Karpas-422 (cell line): Measurements from ENCODE around the gene VDAC2. TPM values are rescaled to one million over a fixed set of nuclear protein-coding genes. Genes with fewer than 3 reads are reported as not detected.

Experiments
- DNase-seq: peaks from one replicate; pipeline ENCODE4 v3.0.0-alpha.2; 2015
- H2AFZ ChIP-seq: fragments of 200-600 bp; sonication (generic); 2 replicates; pipeline ENCODE4 v1.6.1; 2014; ENCODE audit warnings: antibody characterized with exemption, low read length, mixed read lengths
- H3K27ac ChIP-seq: fragments of 200-600 bp; sonication (generic); 2 replicates; pipeline ENCODE4 v1.5.1; 2014; ENCODE audit warnings: mild to moderate bottlenecking, low read length, moderate library complexity
- H3K27me3 ChIP-seq: fragments of 200-600 bp; sonication (generic); 2 replicates; pipeline ENCODE4 v1.6.1; 2014; ENCODE audit warnings: low read length, mixed read lengths
- H3K36me3 ChIP-seq: fragments of 200-600 bp; sonication (generic); 2 replicates; pipeline ENCODE4 v1.6.1; 2014; ENCODE audit warnings: low read length, mixed read lengths; ENCODE audit not compliant: insufficient read depth
- H3K4me1 ChIP-seq: fragments of 200-600 bp; sonication (generic); 2 replicates; pipeline ENCODE4 v1.6.1; 2014; ENCODE audit warnings: mild to moderate bottlenecking, low read length, mixed read lengths
- H3K4me2 ChIP-seq: fragments of 200-600 bp; sonication (generic); 2 replicates; pipeline ENCODE4 v1.6.1; 2014; ENCODE audit warnings: low read length, low read depth, mild to moderate bottlenecking; ENCODE audit not compliant: poor library complexity, severe bottlenecking
- H3K4me3 ChIP-seq: fragments of 200-600 bp; sonication (generic); 2 replicates; pipeline ENCODE4 v1.5.1; 2014; ENCODE audit warnings: mild to moderate bottlenecking, antibody characterized with exemption, low read length, mixed read lengths
- H3K79me2 ChIP-seq: fragments of 200-600 bp; sonication (generic); 2 replicates; pipeline ENCODE4 v1.6.1; 2014; ENCODE audit warnings: mild to moderate bottlenecking, low read length, mixed read lengths
- H3K9ac ChIP-seq: fragments of 200-600 bp; sonication (generic); 2 replicates; pipeline ENCODE4 v1.6.0; 2014; ENCODE audit warnings: low read length
- H3K9me2 ChIP-seq: fragments of 200-600 bp; sonication (generic), shearing (Covaris generic); replicated peaks from 2 replicates; pipeline ENCODE4 v1.6.0; 2014; ENCODE audit warnings: mild to moderate bottlenecking, low read length, moderate library complexity; ENCODE audit not compliant: insufficient read depth
- H3K9me3 ChIP-seq: fragments of 300-700, 200-600 bp; sonication (generic); 2 replicates; pipeline ENCODE4 v1.6.1; 2014; ENCODE audit warnings: low read length, mixed read lengths
- H4K20me1 ChIP-seq: fragments of 200-600 bp; sonication (generic); 2 replicates; pipeline ENCODE4 v1.6.1; 2014; ENCODE audit warnings: mild to moderate bottlenecking, antibody characterized with exemption, low read length, low read depth; ENCODE audit not compliant: insufficient read depth
- total RNA-seq: library from RNA; depleted of rRNA; stranded (reverse); fragments of >200 nt; shearing (Covaris generic); gene quantifications from 2 replicates; pipeline ENCODE4 v1.2.3, GENCODE V29; 2014; ENCODE audit warnings: low replicate concordance; rRNA removed

The VDAC2 gene
- 84.2 and 128 TPM in 2 replicates for total RNA-seq

GRCh38 chr10:75210282-75211006 is at the start of gene VDAC2:
Gene VDAC2, plus strand, starts transcription at chr10:75210796. Its CDS starts 363 bp downstream, at chr10:75211159.
- DNase-seq, result peak; percentile 97
- Histone ChIP-seq H3K9me3 (no peaks in the 10 kb centered on the region), H4K20me1 (peaks cover 16% of the 10 kb centered on the region; the same call in 1 of the 2 replicates), H3K4me2 (peak within 1 kb of the TSS; percentile 80), H3K9me2 (no peaks in the 10 kb centered on the region), H3K27ac (peak within 1 kb of the TSS; percentile 77), H3K36me3 (peaks cover 24% of the 10 kb centered on the region), H2AFZ (peak within 1 kb of the TSS; percentile 65; the same call in 1 of the 2 replicates), H3K4me3 (peak within 1 kb of the TSS; percentile 78), H3K4me1 (peaks cover 22% of the 10 kb centered on the region), H3K9ac (peak within 1 kb of the TSS; percentile 82), H3K27me3 (no peaks in the 10 kb centered on the region), H3K79me2 (peaks cover 44% of the 10 kb centered on the region)

DNA sequence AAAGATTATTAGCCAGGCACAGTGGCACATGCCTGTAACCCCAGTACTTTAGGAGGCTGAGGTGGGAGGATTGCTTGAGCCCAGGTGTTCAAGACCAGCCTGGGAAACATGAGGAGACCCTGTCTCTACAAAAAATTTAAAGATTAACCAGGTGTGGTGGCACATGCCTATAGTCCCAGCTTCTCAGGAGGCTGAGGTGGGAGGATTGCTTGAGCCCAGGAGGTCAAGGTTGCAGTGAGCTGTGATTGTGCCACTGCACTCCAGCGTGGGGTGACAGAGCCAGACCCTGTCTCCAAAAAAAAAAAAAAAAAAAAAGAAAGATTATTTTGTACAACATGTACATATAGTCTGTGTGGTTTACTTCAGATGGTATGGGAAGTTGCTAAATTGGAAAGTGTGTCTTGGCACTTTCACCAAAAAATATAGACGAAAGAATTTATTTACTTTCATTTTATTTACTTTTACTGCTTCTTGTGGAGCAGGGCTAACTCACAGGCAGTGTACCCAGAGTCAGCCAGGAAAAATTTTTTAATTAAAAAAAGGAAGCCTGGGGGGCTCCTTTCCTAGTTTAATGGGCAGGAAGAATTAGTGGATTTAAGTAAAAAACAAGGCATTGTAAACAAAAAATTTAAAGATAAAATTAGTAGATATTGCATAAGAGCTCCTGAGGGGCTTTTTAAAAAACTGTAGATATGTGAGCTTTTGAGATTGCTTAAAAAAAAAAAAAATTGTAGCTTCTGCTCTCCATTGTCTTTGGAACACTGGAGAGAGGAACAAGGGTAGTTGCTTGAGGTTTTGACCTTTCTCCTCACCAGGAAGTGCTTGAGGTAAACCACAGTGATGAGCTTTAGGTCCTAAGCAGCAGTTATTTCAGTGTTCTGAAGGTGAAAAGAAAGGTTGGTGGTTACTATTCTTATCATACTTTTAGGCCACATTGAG is 44.6 kb upstream of the VDAC2 start:
- peaks cover 70% of the 10 kb centered on the region for H3K79me2 ChIP-seq
- no peak overlapping the region for H2AFZ ChIP-seq
- no peaks in the 10 kb centered on the region for H4K20me1 ChIP-seq
- no peak overlapping the region for H3K4me3 ChIP-seq
- no peaks in the 10 kb centered on the region for H3K9me2 ChIP-seq
- no peak overlapping the region for H3K4me2 ChIP-seq
- no peaks in the 10 kb centered on the region for H3K27me3 ChIP-seq
- no peak overlapping the region for H3K9ac ChIP-seq
- peaks cover 22% of the 10 kb centered on the region; the same call in 1 of the 2 replicates for H3K36me3 ChIP-seq
- no peak overlapping the region for H3K27ac ChIP-seq
- no peaks in the 10 kb centered on the region for H3K4me1 ChIP-seq
- H3K9me3 ChIP-seq, result no peaks in the 10 kb centered on the region
- DNase-seq, result no peak

- H3K9me2 ChIP-seq, result no peaks in the 10 kb centered on the region
- H3K4me2 ChIP-seq, result no peak overlapping the region
- H3K9me3 ChIP-seq, result no peaks in the 10 kb centered on the region
- no peak overlapping the region for H2AFZ ChIP-seq
- H3K36me3 ChIP-seq, result peaks cover 22% of the 10 kb centered on the region; the same call in 1 of the 2 replicates
- no peak for DNase-seq
- H4K20me1 ChIP-seq, result no peaks in the 10 kb centered on the region
- H3K79me2 ChIP-seq, result peaks cover 63% of the 10 kb centered on the region
- H3K9ac ChIP-seq, result no peak overlapping the region
- no peak overlapping the region for H3K4me3 ChIP-seq
- no peaks in the 10 kb centered on the region for H3K4me1 ChIP-seq
- H3K27me3 ChIP-seq, result no peaks in the 10 kb centered on the region
- H3K27ac ChIP-seq, result no peak overlapping the region
Observed at GRCh38 chr10:75166623-75166972, 44.0 kb upstream of the VDAC2 start.

GRCh38 chr10:75168275-75168674 is 42.3 kb upstream of the VDAC2 start:
- H3K4me2 ChIP-seq, result no peak overlapping the region
- no peak overlapping the region for H3K27ac ChIP-seq
- no peaks in the 10 kb centered on the region for H4K20me1 ChIP-seq
- no peak overlapping the region for H3K9ac ChIP-seq
- H3K4me1 ChIP-seq, result no peaks in the 10 kb centered on the region
- H3K27me3 ChIP-seq, result no peaks in the 10 kb centered on the region
- H3K79me2 ChIP-seq, result peaks cover 61% of the 10 kb centered on the region
- no peak overlapping the region for H3K4me3 ChIP-seq
- H2AFZ ChIP-seq, result no peak overlapping the region
- no peak for DNase-seq
- no peaks in the 10 kb centered on the region for H3K9me3 ChIP-seq
- peaks cover 22% of the 10 kb centered on the region; the same call in 1 of the 2 replicates for H3K36me3 ChIP-seq
- no peaks in the 10 kb centered on the region for H3K9me2 ChIP-seq

DNA sequence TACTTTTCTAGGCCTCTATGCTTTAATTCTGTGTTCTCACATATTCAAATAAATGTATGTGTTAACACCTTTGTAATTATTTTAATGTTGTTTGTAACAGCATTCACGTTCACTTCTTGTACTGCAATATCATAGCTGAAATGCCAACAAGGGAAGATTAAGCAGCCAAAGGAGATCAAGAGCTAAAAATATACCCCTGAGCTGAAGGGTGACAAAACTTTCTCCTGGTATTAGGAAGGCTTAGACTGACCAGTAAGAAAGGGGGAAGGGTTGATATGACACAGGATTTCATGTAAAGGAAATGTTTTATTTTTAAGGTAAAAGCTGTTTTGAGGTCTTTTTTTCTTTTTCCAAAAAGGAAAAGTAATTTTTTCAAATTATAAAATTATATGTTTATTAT is 40.4 kb upstream of the VDAC2 start:
- peaks cover 57% of the 10 kb centered on the region for H3K79me2 ChIP-seq
- no peak overlapping the region for H3K4me3 ChIP-seq
- no peak overlapping the region for H3K27ac ChIP-seq
- no peak overlapping the region for H3K4me2 ChIP-seq
- H3K9me2 ChIP-seq, result no peaks in the 10 kb centered on the region
- H2AFZ ChIP-seq, result no peak overlapping the region
- H3K9me3 ChIP-seq, result no peaks in the 10 kb centered on the region
- H3K4me1 ChIP-seq, result no peaks in the 10 kb centered on the region
- H3K9ac ChIP-seq, result no peak overlapping the region
- H3K27me3 ChIP-seq, result no peaks in the 10 kb centered on the region
- no peak for DNase-seq
- peaks cover 22% of the 10 kb centered on the region; the same call in 1 of the 2 replicates for H3K36me3 ChIP-seq
- H4K20me1 ChIP-seq, result no peaks in the 10 kb centered on the region

- no peak overlapping the region for H3K9ac ChIP-seq
- H3K4me2 ChIP-seq, result no peak overlapping the region
- H3K9me3 ChIP-seq, result no peaks in the 10 kb centered on the region
- no peaks in the 10 kb centered on the region for H3K4me1 ChIP-seq
- H2AFZ ChIP-seq, result no peak overlapping the region
- H4K20me1 ChIP-seq, result no peaks in the 10 kb centered on the region
- no peak overlapping the region for H3K27ac ChIP-seq
- peaks cover 16% of the 10 kb centered on the region; the same call in 1 of the 2 replicates for H3K36me3 ChIP-seq
- DNase-seq, result no peak
- no peaks in the 10 kb centered on the region for H3K27me3 ChIP-seq
- H3K4me3 ChIP-seq, result no peak overlapping the region
- peaks cover 56% of the 10 kb centered on the region for H3K79me2 ChIP-seq
- no peaks in the 10 kb centered on the region for H3K9me2 ChIP-seq
Observed at GRCh38 chr10:75175046-75175445, 35.5 kb upstream of the VDAC2 start.

- H3K79me2 ChIP-seq, result peaks cover 59% of the 10 kb centered on the region
- no peaks in the 10 kb centered on the region for H4K20me1 ChIP-seq
- no peak overlapping the region for H3K4me2 ChIP-seq
- no peak overlapping the region for H3K4me3 ChIP-seq
- peaks cover 14% of the 10 kb centered on the region; the same call in 1 of the 2 replicates for H3K36me3 ChIP-seq
- no peak overlapping the region for H3K9ac ChIP-seq
- no peak for DNase-seq
- no peak overlapping the region for H3K27ac ChIP-seq
- no peaks in the 10 kb centered on the region for H3K27me3 ChIP-seq
- no peak overlapping the region for H2AFZ ChIP-seq
- no peaks in the 10 kb centered on the region for H3K9me2 ChIP-seq
- H3K9me3 ChIP-seq, result no peaks in the 10 kb centered on the region
- no peaks in the 10 kb centered on the region for H3K4me1 ChIP-seq
Observed at GRCh38 chr10:75176046-75176445, 34.5 kb upstream of the VDAC2 start.

GRCh38 chr10:75176736-75177135 is 33.9 kb upstream of the VDAC2 start:
- H3K4me2 ChIP-seq, result no peak overlapping the region
- H3K9me3 ChIP-seq, result no peaks in the 10 kb centered on the region
- no peaks in the 10 kb centered on the region for H4K20me1 ChIP-seq
- H3K27ac ChIP-seq, result no peak overlapping the region
- no peaks in the 10 kb centered on the region for H3K9me2 ChIP-seq
- H2AFZ ChIP-seq, result no peak overlapping the region
- no peak overlapping the region for H3K9ac ChIP-seq
- no peaks in the 10 kb centered on the region for H3K27me3 ChIP-seq
- H3K4me3 ChIP-seq, result no peak overlapping the region
- H3K4me1 ChIP-seq, result no peaks in the 10 kb centered on the region
- H3K36me3 ChIP-seq, result peaks cover 14% of the 10 kb centered on the region; the same call in 1 of the 2 replicates
- peaks cover 65% of the 10 kb centered on the region for H3K79me2 ChIP-seq
- DNase-seq, result no peak
